Gastroesophageal sphincter (tissue), 4 donors: ENCODE data around the gene CBX6. TPM values are rescaled to one million over a fixed set of nuclear protein-coding genes. Genes with fewer than 3 reads are reported as not detected.
A peak's percentile ranks its signal among the peaks of the same experiment; 100 is the strongest.

Experiments used
- ATAC-seq: fragments of 150-250 bp; one replicate; pipeline ENCODE4 v1.9.1; 2016; ENCODE audit warnings: mild to moderate bottlenecking, moderate library complexity
- H3K27ac ChIP-seq, 4 donors: fragments of 200-600 bp; sonication (generic) in 3 of 4; 1 replicate in 3 of 4; 2 replicates in 1 of 4; pipeline ENCODE4 v1.5.1; 2016 to 2019
- H3K27me3 ChIP-seq: fragments of 200-600 bp; sonication (generic); one replicate; pipeline ENCODE4 v1.5.1; 2019
- H3K36me3 ChIP-seq, 2 donors: fragments of 200-600 bp; sonication (generic); one replicate each; pipeline ENCODE4 v1.5.1; 2019; ENCODE audit warnings: control low read depth in 1 of 2
- H3K4me1 ChIP-seq, 3 donors: fragments of 200-600 bp; sonication (generic); 1 replicate in 2 of 3; 2 replicates in 1 of 3; pipeline ENCODE4 v1.5.1; 2016 to 2019; ENCODE audit warnings: control low read depth in 2 of 3
- H3K4me3 ChIP-seq, 2 donors: fragments of 200-600 bp; sonication (generic); one replicate each; pipeline ENCODE4 v1.5.1; 2019; ENCODE audit warnings: mild to moderate bottlenecking in 1 of 2, moderate library complexity in 1 of 2
- H3K9me3 ChIP-seq, 3 donors: fragments of 200-600 bp; sonication (generic); one replicate each; pipeline ENCODE4 v1.5.1; 2017 to 2019; ENCODE audit warnings: control low read depth in 2 of 3
- EP300 ChIP-seq: sonication (generic); formaldehyde crosslinking; IDR thresholded peaks from one replicate; pipeline ENCODE4 v1.6.1; 2017; ENCODE audit warnings: antibody characterized with exemption, mild to moderate bottlenecking
- POLR2A ChIP-seq, 2 donors: fragments of 450-650 bp; IDR thresholded peaks; one replicate each; pipeline ENCODE4 v1.6.1; 2017; ENCODE audit warnings: antibody characterized with exemption in 2 of 2, mild to moderate bottlenecking in 2 of 2, moderate library complexity in 1 of 2
- POLR2AphosphoS5 ChIP-seq: sonication (generic); formaldehyde crosslinking; IDR thresholded peaks from one replicate; pipeline ENCODE4 v1.6.1; 2017; ENCODE audit warnings: antibody characterized with exemption
- WGBS, 2 donors: methylation state at CpG; one replicate each; pipeline ENCODE4 v1.1.5; 2018; ENCODE audit warnings: low coverage in 1 of 2; 5-methylcytosine and 5-hydroxymethylcytosine counted together
- total RNA-seq, 4 donors: library from RNA; depleted of rRNA; stranded (reverse); fragments of >200 nt; gene quantifications; one replicate each; pipeline ENCODE4 v1.1.0, GENCODE V29; 2016
- TF ChIP-seq, protein P1 (sequence below), 4 experiments: fragments of 200-600 bp in 2 of 4; fragments of 450-650 bp in 2 of 4; sonication (generic) in 1 of 4; IDR thresholded peaks; one replicate each; pipeline ENCODE4 v1.5.1; 2017 to 2019; ENCODE audit warnings: antibody characterized with exemption in 4 of 4, mild to moderate bottlenecking in 2 of 4, moderate library complexity in 2 of 4

The CBX6 gene
- total RNA-seq, 4 donors from 2014 or later = 77.3 to 187 (median 105) TPM

DNA sequence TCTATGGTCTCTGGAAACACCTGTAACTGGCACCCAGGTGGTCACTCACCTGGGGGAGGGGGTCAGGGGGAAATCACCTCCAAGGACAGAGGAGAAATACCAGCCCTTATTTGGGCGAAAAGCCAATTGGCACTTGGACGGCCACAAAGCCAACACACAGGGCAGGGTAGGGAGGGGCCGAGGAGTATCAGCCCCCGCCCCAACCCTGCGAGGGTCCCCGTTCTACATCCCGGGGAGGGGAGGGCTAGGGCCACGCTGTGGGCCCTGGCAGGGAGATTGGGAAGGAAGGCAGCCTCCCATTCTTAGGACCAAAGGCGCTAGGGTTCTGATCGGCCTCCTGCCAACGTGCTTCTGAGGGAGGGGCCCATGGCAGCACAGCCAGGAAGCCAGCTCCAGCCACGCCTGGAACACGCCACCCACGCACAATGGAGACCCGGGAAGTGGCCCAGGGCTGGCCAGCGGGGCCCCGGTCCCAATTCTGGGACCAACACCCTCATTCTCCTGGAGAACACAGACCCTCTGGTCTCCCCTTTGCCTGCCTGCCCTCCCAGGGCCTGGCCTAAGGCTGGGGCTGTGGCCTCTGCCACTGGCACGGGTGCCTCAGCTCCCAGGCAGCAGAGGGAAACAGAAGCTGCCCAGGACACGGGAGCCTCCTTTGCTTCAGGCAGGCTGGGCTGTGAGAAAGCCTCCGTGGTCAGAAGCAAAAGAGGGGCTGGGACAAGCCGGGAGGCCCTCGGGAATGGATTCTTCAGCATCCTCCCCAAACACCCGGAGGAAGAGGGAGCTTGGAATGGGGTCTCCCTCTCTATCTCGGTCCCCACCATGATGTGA, 7.4 kb downstream of the CBX6 start:
- TF ChIP-seq, protein P1, sequence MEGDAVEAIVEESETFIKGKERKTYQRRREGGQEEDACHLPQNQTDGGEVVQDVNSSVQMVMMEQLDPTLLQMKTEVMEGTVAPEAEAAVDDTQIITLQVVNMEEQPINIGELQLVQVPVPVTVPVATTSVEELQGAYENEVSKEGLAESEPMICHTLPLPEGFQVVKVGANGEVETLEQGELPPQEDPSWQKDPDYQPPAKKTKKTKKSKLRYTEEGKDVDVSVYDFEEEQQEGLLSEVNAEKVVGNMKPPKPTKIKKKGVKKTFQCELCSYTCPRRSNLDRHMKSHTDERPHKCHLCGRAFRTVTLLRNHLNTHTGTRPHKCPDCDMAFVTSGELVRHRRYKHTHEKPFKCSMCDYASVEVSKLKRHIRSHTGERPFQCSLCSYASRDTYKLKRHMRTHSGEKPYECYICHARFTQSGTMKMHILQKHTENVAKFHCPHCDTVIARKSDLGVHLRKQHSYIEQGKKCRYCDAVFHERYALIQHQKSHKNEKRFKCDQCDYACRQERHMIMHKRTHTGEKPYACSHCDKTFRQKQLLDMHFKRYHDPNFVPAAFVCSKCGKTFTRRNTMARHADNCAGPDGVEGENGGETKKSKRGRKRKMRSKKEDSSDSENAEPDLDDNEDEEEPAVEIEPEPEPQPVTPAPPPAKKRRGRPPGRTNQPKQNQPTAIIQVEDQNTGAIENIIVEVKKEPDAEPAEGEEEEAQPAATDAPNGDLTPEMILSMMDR (IDR thresholded peaks at IDR 0.05) = no peak
- TF ChIP-seq EP300 (no peak), POLR2A (IDR thresholded peaks at IDR 0.05) (no peak), POLR2AphosphoS5 (peak; percentile 32)
- peak overlapping the region in 3 of 4 donors; percentile 67 to 75 (median 73) for H3K27ac ChIP-seq
- H3K27me3 ChIP-seq = no peaks in the 10 kb centered on the region
- 33% methylated on average over 3 of the region's 24 CpGs; no CpG with 5 or more reads in 1 of the 2 donors for WGBS, 2 donors
- H3K4me1 ChIP-seq = peaks cover 19 to 93% (median 49%) of the 10 kb centered on the region in 3 donors
- peaks cover 0 to 48% of the 10 kb centered on the region in 2 donors for H3K36me3 ChIP-seq
- no peak for ATAC-seq
- H3K4me3 ChIP-seq = no peak overlapping the region
- H3K9me3 ChIP-seq = no peaks in the 10 kb centered on the region

DNA sequence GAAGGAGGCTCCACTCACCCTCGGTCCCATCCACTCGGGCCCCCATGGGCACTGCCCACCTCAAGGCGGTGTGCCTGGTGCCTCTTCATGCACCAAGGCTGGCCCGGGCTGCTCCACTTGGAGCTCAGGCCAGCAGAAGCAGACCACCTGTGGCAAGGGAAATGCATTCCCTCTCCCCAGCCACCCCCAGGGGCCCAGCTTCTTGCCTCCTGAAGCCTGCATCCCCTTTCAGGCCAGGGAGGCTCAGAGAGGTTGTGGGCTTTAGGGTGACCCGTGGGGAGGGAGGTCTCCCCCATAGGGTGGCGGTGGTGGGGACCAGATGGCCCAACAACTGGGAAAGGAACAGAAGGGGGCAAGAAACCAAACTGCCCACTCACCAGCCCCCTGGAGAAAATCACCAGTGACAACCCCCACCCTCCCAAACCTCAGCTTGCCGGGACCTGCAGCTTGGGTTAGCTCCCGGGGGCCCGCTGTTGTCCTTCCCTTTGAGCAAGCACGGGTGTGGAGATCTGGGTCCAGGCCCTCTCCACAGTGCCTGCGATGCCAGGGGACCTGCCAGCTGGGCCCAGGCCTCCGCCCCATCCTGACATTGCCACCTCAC, 8.4 kb downstream of the CBX6 start:
- peak overlapping the region in 3 of 4 donors; percentile 68 to 75 (median 73) for H3K27ac ChIP-seq
- H3K4me1 ChIP-seq = peaks cover 19 to 83% (median 42%) of the 10 kb centered on the region in 3 donors
- 46 to 63% methylated on average over 5 to 6 of the region's 12 CpGs for WGBS, 2 donors

DNA sequence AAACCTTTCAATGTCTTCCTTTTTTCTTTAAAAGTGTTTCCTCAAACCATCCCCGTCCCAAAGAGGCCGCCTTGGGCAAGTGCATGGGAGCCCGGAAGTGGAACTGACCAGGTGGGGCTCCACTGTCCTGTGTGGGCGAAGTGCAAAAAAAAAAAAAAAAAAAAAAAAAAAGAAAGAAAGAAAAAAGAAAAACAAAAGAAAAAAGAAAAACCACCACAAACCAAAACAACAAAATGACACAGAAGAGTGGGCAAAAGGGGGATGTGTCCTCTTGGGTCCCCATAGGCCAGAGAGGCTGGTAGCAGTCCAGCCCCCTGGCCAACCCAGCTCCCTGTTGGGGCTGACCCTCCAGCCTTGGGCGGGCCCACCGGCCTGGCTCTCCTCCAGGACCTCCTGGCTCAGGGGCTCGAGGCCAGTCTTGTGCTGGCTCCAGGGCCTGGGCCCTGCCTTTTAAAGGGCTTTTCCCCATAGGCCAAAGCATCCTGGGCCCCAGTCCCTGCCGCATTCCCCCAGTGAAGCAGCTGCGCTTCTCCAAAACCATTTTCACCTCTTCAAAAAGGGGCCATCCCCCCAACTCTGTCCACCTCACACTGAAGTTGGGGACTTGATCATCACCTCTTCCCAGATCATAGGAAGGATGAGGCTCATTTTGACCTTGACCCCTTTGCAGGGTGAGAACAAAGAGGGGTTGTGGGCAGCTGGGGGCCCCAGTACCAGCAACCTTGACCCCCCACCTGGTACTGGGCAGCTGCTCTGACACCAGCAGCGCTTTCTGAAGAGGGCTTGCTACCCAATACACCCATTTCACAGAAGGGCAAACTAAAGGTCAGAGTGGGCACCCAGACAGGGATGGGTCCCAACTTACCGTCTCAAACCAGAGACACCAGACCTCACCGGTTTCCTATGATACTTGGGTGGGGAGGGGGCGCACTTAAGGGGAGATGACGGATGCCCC, 9.4 kb downstream of the CBX6 start:
- peak; percentile 71 for ATAC-seq
- Histone ChIP-seq H3K27ac (peak overlapping the region in 3 of 4 donors; percentile 68 to 75 (median 73)), H3K4me1 (peaks cover 19 to 74% (median 39%) of the 10 kb centered on the region in 3 donors), H3K27me3 (no peaks in the 10 kb centered on the region), H3K4me3 (no peak overlapping the region), H3K36me3 (peaks cover 0 to 30% of the 10 kb centered on the region in 2 donors), H3K9me3 (no peaks in the 10 kb centered on the region)
- 5 to 39% methylated on average over 3 to 5 of the region's 14 CpGs for WGBS, 2 donors
- no peak for TF ChIP-seq EP300
- TF ChIP-seq, protein P1 (IDR thresholded peaks at IDR 0.05) = no peak
- no peak for TF ChIP-seq POLR2AphosphoS5
- TF ChIP-seq POLR2A (IDR thresholded peaks at IDR 0.05) = no peak

More for the DNA sequence above, 8.4 kb downstream of the CBX6 start:
- no peak overlapping the region for H3K4me3 ChIP-seq
- peaks cover 0 to 40% of the 10 kb centered on the region in 2 donors for H3K36me3 ChIP-seq
- H3K27me3 ChIP-seq = no peaks in the 10 kb centered on the region
- no peak for TF ChIP-seq EP300
- TF ChIP-seq, protein P1 (IDR thresholded peaks at IDR 0.05) = no peak
- no peak for TF ChIP-seq POLR2AphosphoS5
- TF ChIP-seq POLR2A (IDR thresholded peaks at IDR 0.05) = no peak
- no peaks in the 10 kb centered on the region for H3K9me3 ChIP-seq
- no peak for ATAC-seq

DNA sequence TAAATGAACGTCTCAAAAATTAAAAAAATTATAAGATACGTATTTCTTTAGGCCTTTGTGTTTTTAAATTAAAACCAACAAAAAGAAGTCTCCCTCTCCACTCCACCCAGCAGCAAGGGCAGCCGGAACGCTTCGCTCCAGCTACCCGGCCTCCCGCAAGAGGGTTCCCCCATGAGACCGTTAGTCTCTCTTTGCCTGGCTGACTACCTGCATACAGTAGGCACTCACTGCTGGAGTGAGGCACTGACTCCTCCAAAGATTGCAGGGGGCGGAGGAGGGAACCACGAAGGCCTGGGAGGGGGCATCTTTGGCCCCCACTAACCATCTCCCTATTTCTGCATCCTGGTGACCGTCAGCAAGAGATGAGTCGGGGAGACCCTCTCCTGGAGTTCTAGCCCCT, 10.1 kb downstream of the CBX6 start:
- Histone ChIP-seq H3K9me3 (no peaks in the 10 kb centered on the region), H3K4me1 (peaks cover 19 to 66% (median 39%) of the 10 kb centered on the region in 3 donors), H3K27me3 (no peaks in the 10 kb centered on the region)

More for the DNA sequence above, 10.1 kb downstream of the CBX6 start:
- 30 to 36% methylated on average over 10 to 12 of the region's 12 CpGs for WGBS, 2 donors
- Histone ChIP-seq H3K4me3 (no peak overlapping the region), H3K36me3 (peaks cover 0 to 23% of the 10 kb centered on the region in 2 donors), H3K27ac (peak overlapping the region in 1 of 4 donors; percentile 75)
- no peak for TF ChIP-seq POLR2AphosphoS5
- no peak for TF ChIP-seq EP300
- no peak for TF ChIP-seq POLR2A (IDR thresholded peaks at IDR 0.05)
- TF ChIP-seq, protein P1 (IDR thresholded peaks at IDR 0.05) = no peak
- no peak for ATAC-seq
